ENCODE results near the gene CBX1.

GRCh38 chr17:48024149-48025039 is 76.9 kb downstream of the CBX1 start:
- TF ChIP-seq, protein P1, sequence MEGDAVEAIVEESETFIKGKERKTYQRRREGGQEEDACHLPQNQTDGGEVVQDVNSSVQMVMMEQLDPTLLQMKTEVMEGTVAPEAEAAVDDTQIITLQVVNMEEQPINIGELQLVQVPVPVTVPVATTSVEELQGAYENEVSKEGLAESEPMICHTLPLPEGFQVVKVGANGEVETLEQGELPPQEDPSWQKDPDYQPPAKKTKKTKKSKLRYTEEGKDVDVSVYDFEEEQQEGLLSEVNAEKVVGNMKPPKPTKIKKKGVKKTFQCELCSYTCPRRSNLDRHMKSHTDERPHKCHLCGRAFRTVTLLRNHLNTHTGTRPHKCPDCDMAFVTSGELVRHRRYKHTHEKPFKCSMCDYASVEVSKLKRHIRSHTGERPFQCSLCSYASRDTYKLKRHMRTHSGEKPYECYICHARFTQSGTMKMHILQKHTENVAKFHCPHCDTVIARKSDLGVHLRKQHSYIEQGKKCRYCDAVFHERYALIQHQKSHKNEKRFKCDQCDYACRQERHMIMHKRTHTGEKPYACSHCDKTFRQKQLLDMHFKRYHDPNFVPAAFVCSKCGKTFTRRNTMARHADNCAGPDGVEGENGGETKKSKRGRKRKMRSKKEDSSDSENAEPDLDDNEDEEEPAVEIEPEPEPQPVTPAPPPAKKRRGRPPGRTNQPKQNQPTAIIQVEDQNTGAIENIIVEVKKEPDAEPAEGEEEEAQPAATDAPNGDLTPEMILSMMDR (IDR thresholded peaks at IDR 0.05): peak in 2 of 6 experiments; percentile 7 to 32
- no peak for TF ChIP-seq POLR2A (IDR thresholded peaks at IDR 0.05)

All from esophagus squamous epithelium (tissue), 4 donors.